ENCODE data around the gene MTHFR.

DNA sequence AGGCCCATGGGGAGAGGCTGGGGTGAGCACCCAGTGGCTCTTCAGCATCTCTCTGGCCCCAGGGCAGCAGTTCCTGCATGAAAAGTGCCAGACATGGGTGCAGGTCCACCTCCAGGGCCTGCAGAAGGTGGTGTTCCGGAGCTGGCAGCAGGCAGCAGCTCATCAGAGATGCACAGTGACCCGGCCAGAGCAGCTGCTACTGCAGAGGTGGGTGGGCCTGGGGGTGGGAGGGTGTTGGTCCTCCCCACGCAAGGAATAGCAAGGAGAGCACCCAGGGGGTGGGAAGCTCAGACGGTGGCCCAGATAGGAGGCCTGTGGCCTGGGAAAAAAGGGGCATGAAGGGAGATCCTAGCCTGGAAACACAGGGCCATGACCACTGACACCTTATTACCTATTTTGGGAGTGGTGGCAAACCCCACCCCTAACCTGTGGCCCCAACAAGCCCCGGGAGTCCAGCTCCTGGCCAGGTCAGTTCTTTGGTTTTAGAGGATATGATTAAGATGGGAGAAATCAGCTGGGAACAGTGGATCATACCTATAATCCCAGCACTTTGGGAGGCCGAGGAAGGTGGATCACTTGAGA, 23.5 kb downstream of the MTHFR start:
- no peak for TF ChIP-seq EP300 (IDR thresholded peaks at IDR 0.05; ENCODE audit: borderline replicate concordance in 1 of 2, low read depth in 1 of 2, low read length in 1 of 2)
- TF ChIP-seq, protein P1, sequence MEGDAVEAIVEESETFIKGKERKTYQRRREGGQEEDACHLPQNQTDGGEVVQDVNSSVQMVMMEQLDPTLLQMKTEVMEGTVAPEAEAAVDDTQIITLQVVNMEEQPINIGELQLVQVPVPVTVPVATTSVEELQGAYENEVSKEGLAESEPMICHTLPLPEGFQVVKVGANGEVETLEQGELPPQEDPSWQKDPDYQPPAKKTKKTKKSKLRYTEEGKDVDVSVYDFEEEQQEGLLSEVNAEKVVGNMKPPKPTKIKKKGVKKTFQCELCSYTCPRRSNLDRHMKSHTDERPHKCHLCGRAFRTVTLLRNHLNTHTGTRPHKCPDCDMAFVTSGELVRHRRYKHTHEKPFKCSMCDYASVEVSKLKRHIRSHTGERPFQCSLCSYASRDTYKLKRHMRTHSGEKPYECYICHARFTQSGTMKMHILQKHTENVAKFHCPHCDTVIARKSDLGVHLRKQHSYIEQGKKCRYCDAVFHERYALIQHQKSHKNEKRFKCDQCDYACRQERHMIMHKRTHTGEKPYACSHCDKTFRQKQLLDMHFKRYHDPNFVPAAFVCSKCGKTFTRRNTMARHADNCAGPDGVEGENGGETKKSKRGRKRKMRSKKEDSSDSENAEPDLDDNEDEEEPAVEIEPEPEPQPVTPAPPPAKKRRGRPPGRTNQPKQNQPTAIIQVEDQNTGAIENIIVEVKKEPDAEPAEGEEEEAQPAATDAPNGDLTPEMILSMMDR (IDR thresholded peaks at IDR 0.05): no peak
- TF ChIP-seq, protein P2, sequence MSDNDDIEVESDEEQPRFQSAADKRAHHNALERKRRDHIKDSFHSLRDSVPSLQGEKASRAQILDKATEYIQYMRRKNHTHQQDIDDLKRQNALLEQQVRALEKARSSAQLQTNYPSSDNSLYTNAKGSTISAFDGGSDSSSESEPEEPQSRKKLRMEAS (IDR thresholded peaks at IDR 0.05; ENCODE audit: low read depth): no peak
- TF ChIP-seq, protein P3, sequence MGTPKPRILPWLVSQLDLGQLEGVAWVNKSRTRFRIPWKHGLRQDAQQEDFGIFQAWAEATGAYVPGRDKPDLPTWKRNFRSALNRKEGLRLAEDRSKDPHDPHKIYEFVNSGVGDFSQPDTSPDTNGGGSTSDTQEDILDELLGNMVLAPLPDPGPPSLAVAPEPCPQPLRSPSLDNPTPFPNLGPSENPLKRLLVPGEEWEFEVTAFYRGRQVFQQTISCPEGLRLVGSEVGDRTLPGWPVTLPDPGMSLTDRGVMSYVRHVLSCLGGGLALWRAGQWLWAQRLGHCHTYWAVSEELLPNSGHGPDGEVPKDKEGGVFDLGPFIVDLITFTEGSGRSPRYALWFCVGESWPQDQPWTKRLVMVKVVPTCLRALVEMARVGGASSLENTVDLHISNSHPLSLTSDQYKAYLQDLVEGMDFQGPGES (IDR thresholded peaks at IDR 0.05; ENCODE audit: low read depth, low read length): no peak
- no peak for TF ChIP-seq YY1 (IDR thresholded peaks at IDR 0.05; ENCODE audit: low read depth)

All from SK-N-SH (cell line).